OCI-LY1 (cell line): ENCODE data around the gene POLG.

Source experiments
- H2AFZ ChIP-seq: fragments of 200-600 bp; sonication (generic), shearing (Covaris generic); 2 replicates; pipeline ENCODE4 v1.6.0; 2014; ENCODE audit warnings: antibody characterized with exemption, mild to moderate bottlenecking, low read length
- H3F3A ChIP-seq: fragments of 200-600 bp; sonication (generic), shearing (Covaris generic); 2 replicates; pipeline ENCODE4 v1.6.0; 2014; ENCODE audit warnings: mild to moderate bottlenecking, antibody characterized with exemption, low read length, moderate library complexity; ENCODE audit not compliant: insufficient read depth
- H3K27ac ChIP-seq: fragments of 200-600 bp; sonication (generic); 2 replicates; pipeline ENCODE4 v1.5.1; 2014; ENCODE audit warnings: low read length, mixed run types, mild to moderate bottlenecking, low read depth; ENCODE audit not compliant: poor library complexity, severe bottlenecking
- H3K27me3 ChIP-seq: fragments of 200-600 bp; sonication (generic); 2 replicates; pipeline ENCODE4 v1.6.0; 2014; ENCODE audit warnings: antibody characterized with exemption, mild to moderate bottlenecking, low read length, moderate library complexity; ENCODE audit not compliant: insufficient read depth
- H3K36me3 ChIP-seq: fragments of 200-600 bp; sonication (generic); 2 replicates; pipeline ENCODE4 v1.6.1; 2014; ENCODE audit warnings: mild to moderate bottlenecking, antibody characterized with exemption, low read length, moderate library complexity, mixed read lengths; ENCODE audit not compliant: insufficient read depth
- H3K4me1 ChIP-seq: fragments of 200-600 bp; sonication (generic); 2 replicates; pipeline ENCODE4 v1.5.1; 2014; ENCODE audit warnings: mild to moderate bottlenecking, low read length, moderate library complexity; ENCODE audit not compliant: insufficient read depth, severe bottlenecking
- H3K4me2 ChIP-seq: fragments of 200-600 bp; sonication (generic), shearing (Covaris generic); 2 replicates; pipeline ENCODE4 v1.6.1; 2014; ENCODE audit warnings: low read length
- H3K4me3 ChIP-seq: fragments of 200-600 bp; sonication (generic); 2 replicates; pipeline ENCODE4 v1.5.1; 2014; ENCODE audit warnings: low read length, low read depth, mild to moderate bottlenecking, mixed read lengths; ENCODE audit not compliant: poor library complexity, severe bottlenecking
- H3K79me2 ChIP-seq: fragments of 200-600 bp; shearing (Covaris generic); 2 replicates; pipeline ENCODE4 v1.6.1; 2016; ENCODE audit warnings: mixed run types, low read length, mixed read lengths; ENCODE audit not compliant: insufficient read depth
- H3K9ac ChIP-seq: fragments of 200-600 bp; sonication (generic), shearing (Covaris generic); 2 replicates; pipeline ENCODE4 v1.6.1; 2014; ENCODE audit warnings: mild to moderate bottlenecking, low read length, mixed read lengths
- H3K9me2 ChIP-seq: fragments of 200-600 bp; sonication (generic), shearing (Covaris generic); 2 replicates; pipeline ENCODE4 v1.6.1; 2014; ENCODE audit warnings: low read depth, mild to moderate bottlenecking, low read length, mixed read lengths
- H3K9me3 ChIP-seq: fragments of 200-600 bp; shearing (Covaris generic); 2 replicates; pipeline ENCODE4 v1.6.1; 2014; ENCODE audit warnings: low read length, mixed read lengths
- H4K20me1 ChIP-seq: fragments of 200-600 bp; sonication (generic), shearing (Covaris generic); 2 replicates; pipeline ENCODE4 v1.6.0; 2016; ENCODE audit warnings: mild to moderate bottlenecking, low read length; ENCODE audit not compliant: insufficient read depth
- CTCF ChIP-seq: fragments of 200-600 bp; sonication (generic), shearing (Covaris generic); IDR thresholded peaks from 2 replicates; pipeline ENCODE4 v1.5.1; 2017; ENCODE audit warnings: mild to moderate bottlenecking, antibody characterized with exemption, low read length, moderate library complexity, mixed read lengths
- EZH2 ChIP-seq: fragments of 200-600 bp; sonication (generic), shearing (Covaris generic); IDR thresholded peaks from 2 replicates; pipeline ENCODE4 v1.8.0; 2017; ENCODE audit warnings: borderline replicate concordance, mixed run types, mild to moderate bottlenecking, antibody characterized with exemption, low read length, moderate library complexity, mixed read lengths

Gene POLG

GRCh38 chr15:89346516-89347231, 12.1 kb upstream of the POLG start:
- Histone ChIP-seq H3K9me2 (no peaks in the 10 kb centered on the region), H3K79me2 (no peaks in the 10 kb centered on the region), H3K4me2 (no peak overlapping the region), H3K4me1 (no peaks in the 10 kb centered on the region), H3K4me3 (no peak overlapping the region), H3F3A (no peaks in the 10 kb centered on the region), H3K36me3 (no peaks in the 10 kb centered on the region), H3K9me3 (no peaks in the 10 kb centered on the region), H3K27me3 (peaks cover 12% of the 10 kb centered on the region), H3K27ac (no peak overlapping the region), H4K20me1 (no peaks in the 10 kb centered on the region), H2AFZ (no peak overlapping the region), H3K9ac (no peak overlapping the region)
- TF ChIP-seq CTCF (no peak), EZH2 (no peak)

GRCh38 chr15:89345248-89345647, 10.6 kb upstream of the POLG start:
- Histone ChIP-seq H3K36me3 (no peaks in the 10 kb centered on the region), H3K9ac (no peak overlapping the region), H3K4me2 (no peak overlapping the region), H3K9me3 (no peaks in the 10 kb centered on the region), H3K79me2 (no peaks in the 10 kb centered on the region), H4K20me1 (no peaks in the 10 kb centered on the region), H3K4me1 (no peaks in the 10 kb centered on the region), H3K4me3 (no peak overlapping the region), H3F3A (no peaks in the 10 kb centered on the region), H3K27me3 (peaks cover 7% of the 10 kb centered on the region; the same call in 1 of the 2 replicates), H3K27ac (no peak overlapping the region), H3K9me2 (no peaks in the 10 kb centered on the region), H2AFZ (no peak overlapping the region)
- no peak for TF ChIP-seq EZH2
- TF ChIP-seq CTCF, result no peak

- no peak overlapping the region for H3K4me3 ChIP-seq
Observed at GRCh38 chr15:89342840-89343239, 8.2 kb upstream of the POLG start.

More at GRCh38 chr15:89342840-89343239, 8.2 kb upstream of the POLG start:
- Histone ChIP-seq H3F3A (no peaks in the 10 kb centered on the region), H3K4me2 (no peak overlapping the region), H3K9me2 (no peaks in the 10 kb centered on the region), H3K27ac (no peak overlapping the region), H3K79me2 (no peaks in the 10 kb centered on the region), H3K9me3 (no peaks in the 10 kb centered on the region), H4K20me1 (no peaks in the 10 kb centered on the region), H3K9ac (no peak overlapping the region), H3K27me3 (no peaks in the 10 kb centered on the region), H2AFZ (no peak overlapping the region), H3K4me1 (no peaks in the 10 kb centered on the region), H3K36me3 (no peaks in the 10 kb centered on the region)
- TF ChIP-seq EZH2, result no peak
- TF ChIP-seq CTCF, result no peak
